Progenitor cell of endocrine pancreas (in vitro differentiated cells): ENCODE data around the gene PAFAH2. TPM values are rescaled to one million over a fixed set of nuclear protein-coding genes. Genes with fewer than 3 reads are reported as not detected.

Experiments
- DNase-seq: peaks from one replicate; pipeline ENCODE4 v3.0.0; 2021; ENCODE audit warnings: low spot score; ENCODE audit not compliant: unreplicated experiment
- H3K27ac Mint-ChIP-seq: 2 replicates; pipeline ENCODE4 v1.8.0; 2021; ENCODE audit warnings: mild to moderate bottlenecking, moderate library complexity, mixed read lengths
- H3K27me3 Mint-ChIP-seq: 2 replicates; pipeline ENCODE4 v1.8.0; 2021; ENCODE audit warnings: mixed read lengths
- H3K36me3 Mint-ChIP-seq: 2 replicates; pipeline ENCODE4 v1.8.0; 2022; ENCODE audit warnings: mixed read lengths; ENCODE audit not compliant: insufficient read depth
- H3K4me1 Mint-ChIP-seq: 2 replicates; pipeline ENCODE4 v1.8.0; 2021; ENCODE audit warnings: low read depth, mixed read lengths
- H3K4me3 Mint-ChIP-seq: 2 replicates; pipeline ENCODE4 v1.8.0; 2021; ENCODE audit warnings: low read depth, mild to moderate bottlenecking, moderate library complexity, mixed read lengths
- H3K9me3 Mint-ChIP-seq: 2 replicates; pipeline ENCODE4 v1.8.0; 2021; ENCODE audit warnings: low read depth, mixed read lengths
- total RNA-seq: library from RNA; stranded (reverse); gene quantifications from 2 replicates; pipeline ENCODE4 v1.2.1, GENCODE V29; 2021
- TF ChIP-seq, protein P1 (sequence below): fragments of 200-600 bp; sonication (generic); IDR thresholded peaks from one replicate; pipeline ENCODE4 v1.5.0; 2021; ENCODE audit warnings: antibody characterized with exemption, mild to moderate bottlenecking; ENCODE audit not compliant: unreplicated experiment

The PAFAH2 gene
- total RNA-seq, 1 donor from 2014 or later, result 12.8 TPM

DNA sequence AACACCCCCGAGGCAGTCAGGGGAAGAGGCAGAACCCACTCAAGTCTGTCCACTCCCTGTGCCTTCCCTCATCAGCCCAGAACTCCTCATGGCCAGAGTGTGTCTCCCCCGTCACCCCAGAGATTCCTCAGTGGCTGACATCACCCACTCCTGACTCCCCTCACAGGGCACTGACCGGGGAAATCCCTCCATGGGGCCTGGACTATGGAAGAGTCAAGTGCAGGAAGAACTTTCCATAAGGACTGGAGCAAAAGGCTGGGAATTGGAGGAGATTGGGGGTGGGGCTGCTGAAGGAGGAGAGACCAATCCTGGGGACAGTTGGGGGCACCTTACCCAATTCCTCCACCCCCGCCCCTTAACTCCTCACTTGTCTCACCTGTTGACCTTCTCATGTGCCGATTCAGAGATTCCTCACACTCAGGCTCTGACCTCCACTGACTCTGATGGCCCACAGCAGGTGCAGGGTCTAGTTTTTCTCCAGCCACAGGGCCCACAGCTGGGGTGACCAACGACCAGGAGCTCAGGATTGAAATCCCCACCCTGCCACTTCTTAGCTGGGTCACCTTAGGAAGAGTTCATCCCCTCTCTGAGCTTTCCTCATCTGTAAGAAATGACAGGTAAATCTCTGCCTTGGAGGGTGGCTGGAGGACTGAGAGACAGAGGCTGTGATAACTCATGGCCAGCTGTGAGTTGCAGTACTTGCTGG is 23.2 kb upstream of the PAFAH2 start:
- Mint-ChIP-seq H3K4me1 (peaks cover 12% of the 10 kb centered on the region), H3K36me3 (no peaks in the 10 kb centered on the region), H3K9me3 (no peaks in the 10 kb centered on the region), H3K4me3 (peak overlapping the region; percentile 79), H3K27ac (no peak overlapping the region), H3K27me3 (peaks cover 7% of the 10 kb centered on the region)
- DNase-seq, result no peak
- TF ChIP-seq, protein P1, sequence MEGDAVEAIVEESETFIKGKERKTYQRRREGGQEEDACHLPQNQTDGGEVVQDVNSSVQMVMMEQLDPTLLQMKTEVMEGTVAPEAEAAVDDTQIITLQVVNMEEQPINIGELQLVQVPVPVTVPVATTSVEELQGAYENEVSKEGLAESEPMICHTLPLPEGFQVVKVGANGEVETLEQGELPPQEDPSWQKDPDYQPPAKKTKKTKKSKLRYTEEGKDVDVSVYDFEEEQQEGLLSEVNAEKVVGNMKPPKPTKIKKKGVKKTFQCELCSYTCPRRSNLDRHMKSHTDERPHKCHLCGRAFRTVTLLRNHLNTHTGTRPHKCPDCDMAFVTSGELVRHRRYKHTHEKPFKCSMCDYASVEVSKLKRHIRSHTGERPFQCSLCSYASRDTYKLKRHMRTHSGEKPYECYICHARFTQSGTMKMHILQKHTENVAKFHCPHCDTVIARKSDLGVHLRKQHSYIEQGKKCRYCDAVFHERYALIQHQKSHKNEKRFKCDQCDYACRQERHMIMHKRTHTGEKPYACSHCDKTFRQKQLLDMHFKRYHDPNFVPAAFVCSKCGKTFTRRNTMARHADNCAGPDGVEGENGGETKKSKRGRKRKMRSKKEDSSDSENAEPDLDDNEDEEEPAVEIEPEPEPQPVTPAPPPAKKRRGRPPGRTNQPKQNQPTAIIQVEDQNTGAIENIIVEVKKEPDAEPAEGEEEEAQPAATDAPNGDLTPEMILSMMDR, result no peak

DNA sequence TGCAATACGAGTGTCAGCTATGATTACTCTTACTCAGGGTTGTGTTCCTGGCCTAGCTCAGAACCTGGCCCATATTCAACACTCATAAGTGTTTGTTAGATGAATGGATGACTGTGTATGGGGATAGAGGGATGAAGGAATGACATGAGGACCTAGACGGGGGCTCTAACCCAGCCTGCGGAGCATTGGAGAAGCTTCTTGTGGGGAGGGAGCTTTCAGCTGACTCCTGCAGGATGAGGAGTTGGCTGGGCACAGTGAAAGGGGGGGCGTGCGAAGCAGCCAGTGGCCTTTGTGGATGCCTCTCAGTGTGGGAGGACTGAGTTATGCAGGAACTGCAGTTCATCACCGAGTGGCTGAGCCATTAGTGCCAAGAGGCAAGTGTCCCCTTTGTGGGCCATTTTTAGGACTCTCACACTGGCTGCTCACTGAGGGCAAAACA is 22.5 kb upstream of the PAFAH2 start:
- Mint-ChIP-seq H3K27me3 (peaks cover 7% of the 10 kb centered on the region), H3K9me3 (no peaks in the 10 kb centered on the region), H3K27ac (no peak overlapping the region), H3K4me3 (no peak overlapping the region), H3K4me1 (peaks cover 11% of the 10 kb centered on the region), H3K36me3 (no peaks in the 10 kb centered on the region)
- DNase-seq, result no peak
- TF ChIP-seq, protein P1, result no peak

DNA sequence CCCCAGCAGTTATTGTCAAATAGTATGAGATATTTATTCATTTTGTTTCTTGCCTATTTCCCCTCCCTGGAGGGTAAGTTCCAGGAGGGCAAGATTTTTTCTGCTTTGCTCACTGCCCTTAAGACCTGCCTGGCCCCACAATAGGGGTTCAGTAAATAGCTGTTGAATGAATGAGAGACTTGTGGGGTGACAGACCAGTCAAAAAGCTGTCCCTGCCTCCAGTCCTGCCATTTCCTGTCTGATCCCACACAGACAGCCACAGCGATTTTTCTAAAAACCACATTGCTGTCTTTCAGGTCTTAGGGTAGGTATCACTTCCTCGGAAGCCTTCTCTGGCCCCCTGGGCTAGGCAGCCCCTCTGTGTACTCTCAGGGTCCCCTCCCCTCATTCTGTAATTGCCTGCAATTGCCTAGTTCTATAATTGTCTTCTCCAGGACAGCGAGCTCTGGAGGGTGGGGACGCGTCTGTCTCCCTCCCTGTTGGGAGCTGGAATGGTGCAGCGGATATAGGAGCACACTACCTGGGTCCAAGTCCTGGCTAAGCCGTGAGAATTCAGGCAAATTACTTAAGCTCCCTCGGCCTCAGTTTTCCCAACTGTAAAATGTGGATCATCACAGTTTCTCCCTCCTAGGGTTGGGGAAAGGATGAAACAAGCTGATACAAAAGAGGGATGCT is 21.9 kb upstream of the PAFAH2 start:
- no peaks in the 10 kb centered on the region for H3K36me3 Mint-ChIP-seq
- H3K9me3 Mint-ChIP-seq, result no peaks in the 10 kb centered on the region
- TF ChIP-seq, protein P1, result no peak
- no peak overlapping the region for H3K4me3 Mint-ChIP-seq
- H3K4me1 Mint-ChIP-seq, result peaks cover 9% of the 10 kb centered on the region
- DNase-seq, result no peak
- H3K27me3 Mint-ChIP-seq, result peaks cover 7% of the 10 kb centered on the region
- no peak overlapping the region for H3K27ac Mint-ChIP-seq

DNA sequence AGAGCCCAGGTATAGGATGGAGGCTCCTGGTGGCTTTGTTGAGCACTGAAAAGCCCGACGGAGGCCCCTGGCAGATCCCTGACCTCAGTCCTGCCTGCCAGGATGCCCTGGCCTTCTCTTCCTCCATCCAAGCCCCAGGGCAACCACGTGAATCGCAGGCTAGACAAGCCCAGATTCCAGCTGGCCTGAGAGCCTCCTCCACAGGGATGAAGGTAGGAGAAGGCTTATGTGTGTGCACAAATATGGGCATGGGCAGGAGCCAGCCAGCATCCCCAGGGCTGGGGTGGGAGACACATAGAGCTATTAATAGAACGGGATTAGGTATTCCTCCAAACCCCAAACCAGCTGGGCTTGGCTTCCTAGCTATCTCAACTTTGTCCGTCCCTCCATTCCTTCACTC is 19.7 kb upstream of the PAFAH2 start:
- H3K4me3 Mint-ChIP-seq, result no peak overlapping the region
- DNase-seq, result no peak
- no peaks in the 10 kb centered on the region for H3K36me3 Mint-ChIP-seq
- H3K27ac Mint-ChIP-seq, result no peak overlapping the region
- H3K9me3 Mint-ChIP-seq, result no peaks in the 10 kb centered on the region
- peaks cover 13% of the 10 kb centered on the region for H3K4me1 Mint-ChIP-seq
- TF ChIP-seq, protein P1, result no peak
- peaks cover 7% of the 10 kb centered on the region for H3K27me3 Mint-ChIP-seq

DNA sequence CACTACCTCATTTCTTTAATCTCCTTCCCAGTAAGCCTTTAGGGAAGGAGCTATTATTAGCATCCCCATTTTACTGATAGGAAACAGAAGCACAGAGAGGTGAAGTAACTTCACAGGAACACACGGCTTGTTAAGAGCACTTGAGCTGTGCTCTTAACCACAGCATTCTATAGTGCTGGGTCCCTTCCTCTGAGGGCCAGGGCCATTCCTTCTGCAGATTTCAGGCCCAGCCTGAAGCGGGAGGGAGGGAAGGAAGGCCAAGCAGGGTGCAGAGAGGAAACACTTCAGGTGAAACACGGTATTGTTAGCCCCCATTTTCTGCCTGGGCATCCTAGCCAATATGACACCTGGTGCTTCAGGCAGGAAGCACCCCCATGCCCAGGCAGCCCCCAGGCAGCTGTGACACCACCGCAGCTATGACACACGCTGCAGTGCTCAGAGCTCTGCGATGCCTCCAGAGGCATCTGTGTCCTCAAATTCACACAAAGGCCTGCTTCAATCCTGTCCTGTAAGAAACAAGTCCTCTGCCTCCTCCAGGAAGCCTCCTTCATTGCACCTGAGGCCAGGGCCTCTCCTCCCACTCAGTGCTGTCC is 19.2 kb upstream of the PAFAH2 start:
- H3K27me3 Mint-ChIP-seq, result peaks cover 7% of the 10 kb centered on the region
- H3K4me1 Mint-ChIP-seq, result peaks cover 16% of the 10 kb centered on the region
- TF ChIP-seq, protein P1, result no peak
- no peak for DNase-seq
- no peaks in the 10 kb centered on the region for H3K36me3 Mint-ChIP-seq
- H3K9me3 Mint-ChIP-seq, result no peaks in the 10 kb centered on the region
- H3K27ac Mint-ChIP-seq, result no peak overlapping the region
- no peak overlapping the region for H3K4me3 Mint-ChIP-seq
